HCT116 (cell line): ENCODE measurements around the gene POLA2. TPM values are rescaled to one million over a fixed set of nuclear protein-coding genes. Genes with fewer than 3 reads are reported as not detected.

Experiments
- ATAC-seq: fragments of 200-7000 bp; cut with Tn5 transposase; 2 replicates; pipeline ENCODE4 v1.9.1; 2020; ENCODE audit warnings: mild to moderate bottlenecking, moderate library complexity
- BruUV-seq: library from RNA; stranded (reverse); fragments of 400-500 nt; replicated peaks from 2 replicates; lab custom pipeline; 2021; lab: Mats Ljungman, UMichigan
- CTCF ChIA-PET: fragments of 300-600 bp; sonication (Branson Sonifier 250); formaldehyde crosslinking; loops from one replicate; lab custom pipeline; 2021; ENCODE audit warnings: antibody characterized with exemption; lab: Charles Lee
- POLR2A ChIA-PET: fragments of 300-600, 350-600 bp; sonication (Branson Sonifier 250); formaldehyde crosslinking; loops from one replicate; lab custom pipeline; 2021; ENCODE audit warnings: antibody characterized with exemption; lab: Charles Lee
- RAD21 ChIA-PET, 2 experiments: fragments of 300-600 bp; sonication (Branson Sonifier 250); formaldehyde crosslinking; loops; one replicate each; lab custom pipeline; 2023; ENCODE audit warnings: low total read pairs in 2 of 2; ENCODE audit not compliant: uncharacterized antibody in 2 of 2, unreplicated experiment in 2 of 2, low non-redundant PET in 1 of 2; lab: Charles Lee
- DNase-seq: peaks from one replicate; pipeline ENCODE4 v3.0.0-alpha.2; 2010; ENCODE audit warnings: low read depth, low spot score
- H2AFZ ChIP-seq: fragments of 200-600 bp; shearing (Covaris generic), sonication (generic); 2 replicates; pipeline ENCODE4 v1.6.1; 2017; ENCODE audit warnings: low read depth, mixed run types, mixed read lengths, antibody characterized with exemption, low read length; ENCODE audit not compliant: poor library complexity, severe bottlenecking
- H3K27ac ChIP-seq: 2 replicates; pipeline ENCODE4 v1.5.1; 2012; ENCODE audit warnings: low read depth, low read length
- H3K27me3 ChIP-seq: fragments of 200-600 bp; sonication (generic); 2 replicates; pipeline ENCODE4 v1.6.1; 2016; ENCODE audit warnings: mixed run types, low read length, mixed read lengths; ENCODE audit not compliant: insufficient read depth
- H3K36me3 ChIP-seq, 2 experiments: fragments of 200-500 bp in 1 of 2; fragments of 200-600 bp in 1 of 2; sonication (Bioruptor generic) in 1 of 2; sonication (generic) in 1 of 2; 2 replicates each; pipeline versions ENCODE4 v1.5.1 to v1.6.1; 2014 to 2016; ENCODE audit warnings: low read length in 2 of 2, inconsistent platforms in 1 of 2, mixed read lengths in 1 of 2, mixed run types in 1 of 2; ENCODE audit not compliant: insufficient read depth in 2 of 2, control insufficient read depth in 1 of 2
- H3K4me1 ChIP-seq, 2 experiments: fragments of 200-600 bp in 1 of 2; sonication (generic) in 1 of 2; 2 replicates each; pipeline versions ENCODE4 v1.5.1 to v1.6.1; 2012 to 2017; ENCODE audit warnings: low read length in 2 of 2, inconsistent platforms in 1 of 2, mild to moderate bottlenecking in 1 of 2, mixed read lengths in 1 of 2, mixed run types in 1 of 2, moderate library complexity in 1 of 2; ENCODE audit not compliant: insufficient read depth in 2 of 2, control insufficient read depth in 1 of 2
- H3K4me2 ChIP-seq: fragments of 200-600 bp; sonication (generic); 2 replicates; pipeline ENCODE4 v1.6.1; 2017; ENCODE audit warnings: mixed run types, low read length, mixed read lengths
- H3K4me3 ChIP-seq, 2 experiments: fragments of 200-600 bp in 1 of 2; sonication (generic) in 1 of 2; replicated peaks in 1 of 2; 2 replicates each; pipeline ENCODE4 v1.5.1; 2011 to 2016; ENCODE audit warnings: low read length in 2 of 2, control low read depth in 1 of 2, low read depth in 1 of 2, mild to moderate bottlenecking in 1 of 2, mixed read lengths in 1 of 2, mixed run types in 1 of 2
- H3K79me2 ChIP-seq: fragments of 200-600 bp; sonication (generic); 2 replicates; pipeline ENCODE4 v1.6.1; 2017; ENCODE audit warnings: mild to moderate bottlenecking, mixed run types, low read length, moderate library complexity, mixed read lengths; ENCODE audit not compliant: insufficient read depth
- H3K9ac ChIP-seq: fragments of 200-600 bp; sonication (generic); 2 replicates; pipeline ENCODE4 v1.6.1; 2016; ENCODE audit warnings: low read length, mixed read lengths
- H3K9me2 ChIP-seq: fragments of 200-600 bp; sonication (generic), shearing (Covaris generic); 2 replicates; pipeline ENCODE4 v1.6.1; 2017; ENCODE audit warnings: mixed run types, mild to moderate bottlenecking, moderate library complexity; ENCODE audit not compliant: insufficient read depth
- H3K9me3 ChIP-seq, 2 experiments: fragments of 200-500 bp in 1 of 2; fragments of 200-600 bp in 1 of 2; sonication (Bioruptor generic) in 1 of 2; sonication (generic) in 1 of 2; 2 replicates each; pipeline ENCODE4 v1.6.1; 2014 to 2017; ENCODE audit warnings: low read length in 2 of 2, mixed read lengths in 2 of 2, inconsistent platforms in 1 of 2, low read depth in 1 of 2, mild to moderate bottlenecking in 1 of 2, mixed run types in 1 of 2, moderate library complexity in 1 of 2; ENCODE audit not compliant: control insufficient read depth in 1 of 2, insufficient read depth in 1 of 2
- H4K20me1 ChIP-seq: fragments of 200-600 bp; sonication (generic), shearing (Covaris generic); 2 replicates; pipeline ENCODE4 v1.6.1; 2017; ENCODE audit warnings: mixed run types, mild to moderate bottlenecking, moderate library complexity; ENCODE audit not compliant: insufficient read depth
- CBX3 ChIP-seq: IDR thresholded peaks from 2 replicates; pipeline ENCODE4 v1.6.1; 2012; ENCODE audit warnings: low read depth
- CTCF ChIP-seq, 3 experiments: fragments of 200-600 bp in 1 of 3; sonication (generic) in 1 of 3; IDR thresholded peaks in 2 of 3; conservative IDR thresholded peaks in 1 of 3; 2 replicates each; pipeline ENCODE4 v1.5.1; 2012 to 2017; ENCODE audit warnings: low read depth in 2 of 3, low read length in 2 of 3, antibody characterized with exemption in 1 of 3, borderline replicate concordance in 1 of 3, control low read depth in 1 of 3, mild to moderate bottlenecking in 1 of 3, mixed read lengths in 1 of 3, mixed run types in 1 of 3, moderate library complexity in 1 of 3; ENCODE audit not compliant: insufficient read depth in 1 of 3
- EGR1 ChIP-seq: IDR thresholded peaks from 2 replicates; pipeline ENCODE4 v1.6.1; 2012; ENCODE audit warnings: low read depth
- EZH2phosphoT487 ChIP-seq: fragments of 200-600 bp; IDR thresholded peaks from 2 replicates; pipeline ENCODE4 v1.6.1; 2018; ENCODE audit warnings: antibody characterized with exemption, borderline replicate concordance
- FOSL1 ChIP-seq: IDR thresholded peaks from 2 replicates; pipeline ENCODE4 v1.6.1; 2012; ENCODE audit warnings: low read depth
- JUND ChIP-seq: IDR thresholded peaks from 2 replicates; pipeline ENCODE4 v1.6.1; 2012
- RAD21 ChIP-seq: IDR thresholded peaks from 2 replicates; pipeline ENCODE4 v1.6.1; 2012; ENCODE audit warnings: low read depth, mild to moderate bottlenecking
- SIN3A ChIP-seq: IDR thresholded peaks from 2 replicates; pipeline ENCODE4 v1.6.1; 2012; ENCODE audit warnings: low read depth
- SP1 ChIP-seq: IDR thresholded peaks from 2 replicates; pipeline ENCODE4 v1.6.1; 2012; ENCODE audit warnings: low read depth
- SRF ChIP-seq: IDR thresholded peaks from 2 replicates; pipeline ENCODE4 v1.6.1; 2012; ENCODE audit warnings: low read depth
- TCF7L2 ChIP-seq: IDR thresholded peaks from 2 replicates; pipeline ENCODE4 v1.7.0; 2011; ENCODE audit warnings: borderline replicate concordance, inconsistent platforms; ENCODE audit not compliant: insufficient read depth, insufficient read length; ENCODE audit errors: extremely low read depth
- ZBTB33 ChIP-seq: IDR thresholded peaks from 2 replicates; pipeline ENCODE4 v1.6.1; 2011; ENCODE audit warnings: mild to moderate bottlenecking, low read length, moderate library complexity; ENCODE audit not compliant: insufficient replicate concordance; ENCODE audit errors: extremely low read depth
- ZFX ChIP-seq: fragments of 450-650 bp; IDR thresholded peaks from 2 replicates; pipeline ENCODE4 v1.6.1; 2017
- ZNF274 ChIP-seq: fragments of 200-500 bp; sonication (Bioruptor generic); IDR thresholded peaks from 2 replicates; pipeline ENCODE4 v1.6.1; 2014; ENCODE audit warnings: mild to moderate bottlenecking, low read depth, low read length, inconsistent platforms
- intact Hi-C: fragments of 100-400 bp; cut with micrococcal nuclease; formaldehyde crosslinking; loops from 2 replicates; pipeline ENCODE4 v1.10.0; 2022
- total RNA-seq: library from RNA; stranded (reverse); gene quantifications from one replicate; pipeline ENCODE4 v1.2.1, GENCODE V29; 2021; ENCODE audit not compliant: unreplicated experiment
- TF ChIP-seq, protein P1 (sequence below): IDR thresholded peaks from 2 replicates; pipeline ENCODE4 v1.6.1; 2012
- TF ChIP-seq, protein P2 (sequence below): IDR thresholded peaks from 2 replicates; pipeline ENCODE4 v1.6.1; 2012; ENCODE audit warnings: low read depth
- TF ChIP-seq, protein P3 (sequence below): IDR thresholded peaks from 2 replicates; pipeline ENCODE4 v1.6.1; 2012

POLA2 gene
- total RNA-seq, 1 experiment from 2014 or later, result 20.0 TPM

DNA sequence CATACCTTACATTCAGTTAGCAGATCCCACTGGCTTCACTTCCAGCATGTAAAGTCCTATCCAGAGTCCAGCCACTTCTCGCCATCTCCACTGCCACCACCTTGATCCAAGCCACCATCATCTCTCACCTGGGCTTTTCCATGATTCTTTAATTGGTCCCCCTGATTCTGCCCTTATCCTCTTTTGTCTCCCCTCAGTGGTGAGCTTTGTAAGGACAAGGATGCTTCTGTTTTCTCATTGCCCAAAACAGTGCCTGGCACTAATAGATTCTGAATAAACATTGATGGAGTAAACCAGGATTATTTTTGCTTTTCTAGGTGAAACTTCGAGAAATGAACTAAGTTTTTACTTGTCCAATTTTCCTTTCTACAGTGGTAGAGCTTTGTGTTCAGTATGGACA is 4.4 kb downstream of the POLA2 start:
- DNase-seq (no peak), ATAC-seq (0 out of 2 replicates have a peak, but pooled peaks have one; percentile 18)
- Histone ChIP-seq H2AFZ (no peak overlapping the region), H4K20me1 (no peaks in the 10 kb centered on the region), H3K27ac (no peak overlapping the region), H3K4me1 (peaks cover 6 to 11% of the 10 kb centered on the region in 2 experiments; a peak in 3 of 4 replicates), H3K4me2 (no peak overlapping the region), H3K79me2 (peaks cover 48% of the 10 kb centered on the region), H3K27me3 (no peaks in the 10 kb centered on the region), H3K4me3 (no peak overlapping the region), H3K36me3 (peaks cover 10 to 32% of the 10 kb centered on the region in 2 experiments; a peak in 3 of 4 replicates), H3K9me3 (no peaks in the 10 kb centered on the region), H3K9ac (no peak overlapping the region), H3K9me2 (no peaks in the 10 kb centered on the region)
- ChIA-PET RAD21 (no interaction called here), POLR2A (interaction anchor here (0.7 to 1.2 kb wide), 2 partner anchors 131 to 238 kb away, joined by 3 to 4 read pairs; partner anchors contain the start of gene SYVN1), CTCF (interaction anchor here (0.9 to 2.6 kb wide), 7 partner anchors 9 to 156 kb away, joined by 3 to 26 read pairs (median 4); no protein-coding TSS in a partner anchor)
- intact Hi-C loops, result no loop called here
- no peak for TF ChIP-seq EGR1
- TF ChIP-seq SP1, result no peak
- no peak for TF ChIP-seq TCF7L2
- no peak for TF ChIP-seq JUND
- TF ChIP-seq SRF, result no peak
- TF ChIP-seq ZFX, result no peak
- no peak for TF ChIP-seq CBX3
- TF ChIP-seq CTCF (IDR thresholded peaks at IDR 0.05 in 2 of 3, conservative IDR thresholded peaks at IDR 0.05 in 1 of 3; ENCODE audit: borderline replicate concordance in 1 of 3, insufficient read depth in 1 of 3, low read depth in 2 of 3, low read length in 2 of 3), result peak; percentile 20 to 66 (median 57); a peak in 5 of 6 replicates
- TF ChIP-seq, protein P1, sequence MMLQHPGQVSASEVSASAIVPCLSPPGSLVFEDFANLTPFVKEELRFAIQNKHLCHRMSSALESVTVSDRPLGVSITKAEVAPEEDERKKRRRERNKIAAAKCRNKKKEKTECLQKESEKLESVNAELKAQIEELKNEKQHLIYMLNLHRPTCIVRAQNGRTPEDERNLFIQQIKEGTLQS, result no peak
- no peak for TF ChIP-seq SIN3A
- no peak for TF ChIP-seq ZBTB33
- TF ChIP-seq FOSL1, result no peak
- TF ChIP-seq, protein P2, sequence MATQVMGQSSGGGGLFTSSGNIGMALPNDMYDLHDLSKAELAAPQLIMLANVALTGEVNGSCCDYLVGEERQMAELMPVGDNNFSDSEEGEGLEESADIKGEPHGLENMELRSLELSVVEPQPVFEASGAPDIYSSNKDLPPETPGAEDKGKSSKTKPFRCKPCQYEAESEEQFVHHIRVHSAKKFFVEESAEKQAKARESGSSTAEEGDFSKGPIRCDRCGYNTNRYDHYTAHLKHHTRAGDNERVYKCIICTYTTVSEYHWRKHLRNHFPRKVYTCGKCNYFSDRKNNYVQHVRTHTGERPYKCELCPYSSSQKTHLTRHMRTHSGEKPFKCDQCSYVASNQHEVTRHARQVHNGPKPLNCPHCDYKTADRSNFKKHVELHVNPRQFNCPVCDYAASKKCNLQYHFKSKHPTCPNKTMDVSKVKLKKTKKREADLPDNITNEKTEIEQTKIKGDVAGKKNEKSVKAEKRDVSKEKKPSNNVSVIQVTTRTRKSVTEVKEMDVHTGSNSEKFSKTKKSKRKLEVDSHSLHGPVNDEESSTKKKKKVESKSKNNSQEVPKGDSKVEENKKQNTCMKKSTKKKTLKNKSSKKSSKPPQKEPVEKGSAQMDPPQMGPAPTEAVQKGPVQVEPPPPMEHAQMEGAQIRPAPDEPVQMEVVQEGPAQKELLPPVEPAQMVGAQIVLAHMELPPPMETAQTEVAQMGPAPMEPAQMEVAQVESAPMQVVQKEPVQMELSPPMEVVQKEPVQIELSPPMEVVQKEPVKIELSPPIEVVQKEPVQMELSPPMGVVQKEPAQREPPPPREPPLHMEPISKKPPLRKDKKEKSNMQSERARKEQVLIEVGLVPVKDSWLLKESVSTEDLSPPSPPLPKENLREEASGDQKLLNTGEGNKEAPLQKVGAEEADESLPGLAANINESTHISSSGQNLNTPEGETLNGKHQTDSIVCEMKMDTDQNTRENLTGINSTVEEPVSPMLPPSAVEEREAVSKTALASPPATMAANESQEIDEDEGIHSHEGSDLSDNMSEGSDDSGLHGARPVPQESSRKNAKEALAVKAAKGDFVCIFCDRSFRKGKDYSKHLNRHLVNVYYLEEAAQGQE, result no peak
- TF ChIP-seq EZH2phosphoT487, result no peak
- TF ChIP-seq, protein P3, sequence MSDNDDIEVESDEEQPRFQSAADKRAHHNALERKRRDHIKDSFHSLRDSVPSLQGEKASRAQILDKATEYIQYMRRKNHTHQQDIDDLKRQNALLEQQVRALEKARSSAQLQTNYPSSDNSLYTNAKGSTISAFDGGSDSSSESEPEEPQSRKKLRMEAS, result no peak
- no peak for TF ChIP-seq ZNF274
- peak; percentile 20; the same call in 1 of the 2 replicates for TF ChIP-seq RAD21
- BruUV-seq, result no TSS peak
